HEK293T (cell line): ENCODE results near the gene CA14.
"Not testable (repeated sequence)": the region's sequence is repeated elsewhere in the genome, so short reads cannot be mapped to it uniquely, and the experiment has no call there.

Source experiments
- CTCF ChIA-PET: fragments of 350-600 bp; formaldehyde crosslinking; extraction: SDS; loops from one replicate; lab custom pipeline; 2021; ENCODE audit warnings: antibody characterized with exemption, inconsistent platforms; lab: Yijun Ruan, JAX
- POLR2A ChIA-PET: fragments of 350-600 bp; formaldehyde crosslinking; extraction: SDS; loops from one replicate; lab custom pipeline; 2020; ENCODE audit warnings: antibody characterized with exemption, inconsistent platforms; lab: Yijun Ruan, JAX
- DNase-seq: peaks from one replicate; pipeline ENCODE4 v3.0.0; 2012; ENCODE audit warnings: mixed read lengths; ENCODE audit errors: extremely low spot score
- ARNT ChIP-seq: fragments of 450-650 bp; IDR thresholded peaks from 2 replicates; pipeline ENCODE4 v1.6.1; 2017; ENCODE audit warnings: mild to moderate bottlenecking
- BHLHE40 ChIP-seq: fragments of 450-650 bp; IDR thresholded peaks from 2 replicates; pipeline ENCODE4 v1.6.1; 2016; ENCODE audit warnings: mild to moderate bottlenecking, moderate library complexity, borderline replicate concordance
- CTBP1 ChIP-seq: fragments of 450-650 bp; IDR thresholded peaks from 2 replicates; pipeline ENCODE4 v1.6.1; 2016; ENCODE audit warnings: borderline replicate concordance
- ELF4 ChIP-seq: fragments of 450-650 bp; IDR thresholded peaks from 2 replicates; pipeline ENCODE4 v1.6.1; 2017; ENCODE audit warnings: antibody characterized with exemption
- FOXA1 ChIP-seq: fragments of 450-650 bp; IDR thresholded peaks from 2 replicates; pipeline ENCODE4 v1.6.1; 2016; ENCODE audit warnings: mild to moderate bottlenecking
- FOXK2 ChIP-seq: fragments of 450-650 bp; IDR thresholded peaks from 2 replicates; pipeline ENCODE4 v1.6.1; 2016; ENCODE audit warnings: mild to moderate bottlenecking
- FOXM1 ChIP-seq: fragments of 450-650 bp; IDR thresholded peaks from 2 replicates; pipeline ENCODE4 v1.6.1; 2017; ENCODE audit warnings: mild to moderate bottlenecking, borderline replicate concordance
- HDGF ChIP-seq: fragments of 450-650 bp; IDR thresholded peaks from 2 replicates; pipeline ENCODE4 v1.6.1; 2017; ENCODE audit warnings: antibody characterized with exemption, borderline replicate concordance
- L3MBTL2 ChIP-seq: fragments of 450-650 bp; conservative IDR thresholded peaks from 2 replicates; pipeline ENCODE4 v1.6.1; 2016; ENCODE audit warnings: mild to moderate bottlenecking
- LEF1 ChIP-seq: fragments of 450-650 bp; IDR thresholded peaks from 2 replicates; pipeline ENCODE4 v1.6.1; 2017; ENCODE audit warnings: mild to moderate bottlenecking, borderline replicate concordance
- NFRKB ChIP-seq: fragments of 450-650 bp; IDR thresholded peaks from 2 replicates; pipeline ENCODE4 v1.6.1; 2016; ENCODE audit warnings: mild to moderate bottlenecking, moderate library complexity
- SP1 ChIP-seq: fragments of 450-650 bp; IDR thresholded peaks from 2 replicates; pipeline ENCODE4 v1.6.1; 2017
- SUZ12 ChIP-seq: fragments of 450-650 bp; IDR thresholded peaks from 2 replicates; pipeline ENCODE4 v1.6.1; 2016; ENCODE audit warnings: mild to moderate bottlenecking
- TARDBP ChIP-seq: fragments of 450-650 bp; IDR thresholded peaks from 2 replicates; pipeline ENCODE4 v1.6.1; 2016
- ZNF384 ChIP-seq: fragments of 450-650 bp; IDR thresholded peaks from 2 replicates; pipeline ENCODE4 v1.6.1; 2016
- TF ChIP-seq, protein P1 (sequence below): fragments of 450-650 bp; IDR thresholded peaks from 2 replicates; pipeline ENCODE4 v1.6.1; 2016

The CA14 gene

GRCh38 chr1:150235852-150236613 lies 21.5 kb upstream of the CA14 start, which contains the start of gene ANP32E:
Gene ANP32E, minus strand, starts transcription at chr1:150236112. Its CDS starts 326 bp downstream, at chr1:150235786.
- POLR2A ChIA-PET = interaction anchor here (0.6 to 2.2 kb wide), 10 partner anchors 9 to 349 kb away, joined by 3 to 7 read pairs (median 3); partner anchors contain the start of genes C1orf54 and CA14
- peak; percentile 99 for DNase-seq
- peak; percentile 55 for TF ChIP-seq NFRKB
- TF ChIP-seq ARNT = no peak
- TF ChIP-seq TARDBP = 0 out of 2 replicates have a peak, but pooled peaks have one; percentile 37
- TF ChIP-seq CTBP1 = peak; percentile 69
- TF ChIP-seq ELF4 = peak; percentile 47; the same call in 1 of the 2 replicates
- no peak for TF ChIP-seq LEF1
- no peak for TF ChIP-seq FOXA1
- TF ChIP-seq SP1 = no peak
- no peak for TF ChIP-seq FOXK2
- TF ChIP-seq SUZ12 = no peak
- TF ChIP-seq BHLHE40 = no peak
- no peak for TF ChIP-seq HDGF
- TF ChIP-seq L3MBTL2 = peak; percentile 98
- TF ChIP-seq, protein P1, sequence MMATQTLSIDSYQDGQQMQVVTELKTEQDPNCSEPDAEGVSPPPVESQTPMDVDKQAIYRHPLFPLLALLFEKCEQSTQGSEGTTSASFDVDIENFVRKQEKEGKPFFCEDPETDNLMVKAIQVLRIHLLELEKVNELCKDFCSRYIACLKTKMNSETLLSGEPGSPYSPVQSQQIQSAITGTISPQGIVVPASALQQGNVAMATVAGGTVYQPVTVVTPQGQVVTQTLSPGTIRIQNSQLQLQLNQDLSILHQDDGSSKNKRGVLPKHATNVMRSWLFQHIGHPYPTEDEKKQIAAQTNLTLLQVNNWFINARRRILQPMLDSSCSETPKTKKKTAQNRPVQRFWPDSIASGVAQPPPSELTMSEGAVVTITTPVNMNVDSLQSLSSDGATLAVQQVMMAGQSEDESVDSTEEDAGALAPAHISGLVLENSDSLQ = peak; percentile 99
- TF ChIP-seq ZNF384 = no peak
- peak; percentile 94 for TF ChIP-seq FOXM1
- CTCF ChIA-PET = interaction anchor here (0.5 kb wide), 1 partner anchor 14 kb away, joined by 3 read pairs; no protein-coding TSS in a partner anchor

GRCh38 chr1:150236614-150237100 lies 20.9 kb upstream of the CA14 start:
- CTCF ChIA-PET = interaction anchor here (1.0 kb wide), 1 partner anchor 19 kb away, joined by 4 read pairs; no protein-coding TSS in a partner anchor
- no peak for DNase-seq
- TF ChIP-seq L3MBTL2 (peak; percentile 70), SUZ12 (no peak)
- POLR2A ChIA-PET = interaction anchor here (0.6 to 2.2 kb wide), 8 partner anchors 9 to 85 kb away, joined by 3 to 7 read pairs (median 3); partner anchors contain the start of genes C1orf54 and CA14

GRCh38 chr1:150237176-150237575 lies 20.4 kb upstream of the CA14 start:
- ChIA-PET CTCF (interaction anchor here (1.0 kb wide), 1 partner anchor 18 kb away, joined by 4 read pairs; no protein-coding TSS in a partner anchor), POLR2A (interaction anchor here (1.0 to 2.2 kb wide), 3 partner anchors 8 to 35 kb away, joined by 3 to 7 read pairs (median 5); partner anchors contain the start of genes C1orf54 and CA14)
- not testable (repeated sequence) for DNase-seq

DNA sequence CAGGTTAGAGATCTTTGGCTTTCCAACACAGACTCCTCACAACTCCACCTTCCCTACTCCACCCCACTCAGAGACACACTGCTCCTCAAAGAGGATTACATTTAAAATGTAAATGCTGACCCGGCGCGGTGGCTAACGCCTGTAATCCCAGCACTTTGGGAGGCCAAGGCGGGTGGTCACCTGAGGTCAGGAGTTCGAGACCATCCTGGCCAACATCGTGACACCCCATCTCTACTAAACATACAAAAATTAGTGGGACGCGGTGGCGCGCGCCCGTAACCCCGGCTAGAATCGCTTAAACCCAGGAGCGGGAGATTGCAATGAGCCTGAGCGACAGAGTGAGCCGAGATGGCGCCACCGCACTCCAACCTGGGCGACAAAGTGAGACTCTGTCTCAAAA lies 19.8 kb upstream of the CA14 start:
- TF ChIP-seq FOXM1 = no peak
- no peak for TF ChIP-seq ZNF384
- no peak for TF ChIP-seq ELF4
- TF ChIP-seq ARNT = no peak
- TF ChIP-seq L3MBTL2 = no peak
- TF ChIP-seq, protein P1 = no peak
- no peak for TF ChIP-seq SUZ12
- no peak for TF ChIP-seq FOXK2
- TF ChIP-seq SP1 = no peak
- no peak for TF ChIP-seq HDGF
- no peak for TF ChIP-seq NFRKB
- no peak for TF ChIP-seq CTBP1
- no peak for TF ChIP-seq LEF1
- TF ChIP-seq TARDBP = no peak
- TF ChIP-seq FOXA1 = no peak
- no peak for TF ChIP-seq BHLHE40
- CTCF ChIA-PET = interaction anchor here (1.0 kb wide), 1 partner anchor 18 kb away, joined by 4 read pairs; no protein-coding TSS in a partner anchor
- POLR2A ChIA-PET = no interaction called here
- no peak for DNase-seq

DNA sequence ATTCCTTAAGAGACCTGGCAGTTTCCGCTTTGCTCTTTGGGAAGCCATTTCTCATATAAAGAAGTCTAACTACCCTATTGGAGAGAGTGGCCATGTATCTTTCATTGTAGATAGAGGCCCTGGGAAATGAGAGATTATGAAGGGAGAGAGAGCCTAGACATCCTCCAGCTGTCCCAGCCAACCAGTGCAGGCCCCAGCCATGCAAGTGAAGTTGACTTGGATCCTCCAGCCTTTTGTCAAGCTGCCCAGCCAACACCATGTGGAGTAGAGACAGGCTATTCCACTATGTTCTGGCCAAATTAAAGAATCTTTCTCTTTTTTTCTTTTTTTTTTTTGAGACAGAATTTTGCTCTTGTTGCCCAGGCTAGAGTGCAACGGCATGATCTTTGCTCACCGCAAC lies 14.6 kb upstream of the CA14 start:
- POLR2A ChIA-PET = no interaction called here
- DNase-seq = no peak
- CTCF ChIA-PET = no interaction called here
- TF ChIP-seq HDGF (no peak), NFRKB (no peak), SP1 (no peak), BHLHE40 (no peak), LEF1 (no peak), L3MBTL2 (no peak), ELF4 (no peak), CTBP1 (no peak), ARNT (no peak), FOXM1 (no peak), ZNF384 (no peak)
- TF ChIP-seq, protein P1 = no peak

DNA sequence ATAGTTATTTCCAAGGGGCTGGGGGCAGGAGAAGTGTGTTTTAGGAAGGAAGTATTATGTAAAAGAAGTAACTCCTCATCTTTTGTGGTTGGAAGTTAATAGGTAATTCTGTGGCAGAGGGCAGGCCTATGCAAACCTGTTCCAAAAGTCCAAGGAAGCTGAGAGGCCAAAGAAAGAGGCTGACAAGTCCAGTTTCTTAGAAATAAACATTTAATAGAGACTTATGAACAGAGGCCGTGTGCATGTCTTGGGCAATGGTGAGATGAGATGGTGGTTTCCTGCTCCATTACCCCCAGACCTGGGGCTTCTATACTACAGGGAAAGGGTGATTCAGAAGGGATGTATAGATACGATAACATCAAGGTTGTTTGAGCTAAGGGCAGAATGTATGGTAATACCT lies 7.6 kb upstream of the CA14 start:
- no peak for TF ChIP-seq ZNF384
- no peak for TF ChIP-seq TARDBP
- no peak for TF ChIP-seq FOXA1
- no peak for TF ChIP-seq SUZ12
- TF ChIP-seq HDGF = no peak
- TF ChIP-seq, protein P1 = no peak
- TF ChIP-seq NFRKB = no peak
- TF ChIP-seq L3MBTL2 = no peak
- no peak for TF ChIP-seq FOXM1
- TF ChIP-seq CTBP1 = no peak
- no peak for TF ChIP-seq ELF4
- no peak for TF ChIP-seq FOXK2
- CTCF ChIA-PET = no interaction called here
- POLR2A ChIA-PET = no interaction called here
- no peak for DNase-seq
